ENCODE results near the gene LSM12. TPM values are rescaled to one million over a fixed set of nuclear protein-coding genes. Genes with fewer than 3 reads are reported as not detected.

Gene LSM12
- total RNA-seq, 2 experiments from 2014 or later: 61.1 to 62.8 TPM

DNA sequence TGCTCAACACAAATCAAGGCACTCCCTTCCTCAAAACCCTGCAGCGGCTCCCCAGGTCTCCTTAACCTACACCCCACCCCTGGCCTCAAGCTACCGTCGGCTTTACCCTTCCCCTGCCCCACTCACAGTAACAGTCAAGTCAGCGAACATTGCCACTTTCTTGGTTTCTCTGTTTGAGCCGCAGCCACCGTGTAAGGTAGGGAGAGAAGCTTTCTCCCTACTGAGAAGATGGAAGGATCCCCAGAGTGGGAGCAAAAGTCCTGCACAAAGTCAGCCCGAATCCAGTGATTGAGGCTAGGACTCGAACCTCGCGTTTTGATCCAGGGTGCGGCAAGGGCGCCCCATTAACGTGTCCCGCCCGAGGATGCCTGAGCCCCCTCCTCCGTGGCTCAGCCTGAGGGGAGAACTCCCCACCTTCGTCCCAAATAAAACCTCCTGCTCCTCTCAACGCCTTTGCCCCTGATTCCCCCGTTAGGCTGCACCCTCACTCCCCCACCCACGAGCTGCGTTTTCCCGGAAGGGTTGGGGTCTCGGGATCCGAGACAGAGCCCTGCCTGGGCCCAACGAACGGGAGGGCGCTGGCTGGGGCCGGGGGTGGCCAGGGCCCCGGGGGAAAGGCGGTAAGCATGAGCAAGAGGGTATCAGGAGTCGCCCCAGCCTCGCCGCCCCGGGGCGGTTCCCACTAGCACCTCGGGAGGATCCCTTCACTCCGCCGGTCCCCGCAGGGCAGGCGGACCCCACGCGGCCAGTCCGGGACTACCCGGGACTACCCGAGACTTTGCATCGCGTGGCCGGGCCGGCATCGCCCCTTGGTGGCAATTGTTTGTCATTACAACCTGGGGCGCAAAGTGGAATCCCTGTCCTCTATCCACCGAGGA, 72.0 kb downstream of the LSM12 start:
- no peaks in the 10 kb centered on the region for H3K9me3 Mint-ChIP-seq
- DNase-seq: peak; percentile 72
- H3K4me3 Mint-ChIP-seq: no peak overlapping the region
- H3K27me3 Mint-ChIP-seq: peaks cover 15% of the 10 kb centered on the region
- POLR2A ChIA-PET: no interaction called here
- no peak overlapping the region for H3K27ac Mint-ChIP-seq
- H3K4me1 Mint-ChIP-seq: no peaks in the 10 kb centered on the region
- CTCF ChIA-PET: interaction anchor here (0.6 to 4.3 kb wide), 10 partner anchors 48 to 121 kb away, joined by 3 to 30 read pairs (median 6); no protein-coding TSS in a partner anchor
- H3K36me3 Mint-ChIP-seq (ENCODE audit: low read depth): no peaks in the 10 kb centered on the region

DNA sequence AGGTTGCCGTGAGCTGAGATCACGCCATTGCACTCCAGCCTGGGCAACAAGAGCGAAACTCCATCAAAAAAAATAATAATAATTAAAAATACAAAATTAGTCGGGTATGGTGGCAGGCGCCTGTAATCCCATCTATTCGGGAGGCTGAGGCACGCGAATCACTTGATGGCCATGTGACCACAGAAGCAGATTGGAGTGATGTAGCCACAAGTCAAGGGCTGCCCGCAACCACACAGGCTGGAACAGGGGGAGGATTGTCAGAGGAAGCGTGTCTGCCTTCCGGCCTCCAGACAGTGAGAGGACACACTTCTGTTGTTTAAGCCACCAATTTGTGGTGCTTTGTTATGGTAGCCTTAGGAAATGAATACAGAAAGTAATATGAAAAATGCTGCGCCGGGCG, 73.8 kb downstream of the LSM12 start:
- Mint-ChIP-seq H3K36me3 (ENCODE audit: low read depth) (no peaks in the 10 kb centered on the region), H3K4me3 (no peak overlapping the region), H3K27me3 (peaks cover 19% of the 10 kb centered on the region), H3K27ac (no peak overlapping the region), H3K4me1 (no peaks in the 10 kb centered on the region), H3K9me3 (no peaks in the 10 kb centered on the region)
- ChIA-PET POLR2A (no interaction called here), CTCF (interaction anchor here (1.0 to 1.8 kb wide), 2 partner anchors 46 to 49 kb away, joined by 4 to 14 read pairs; no protein-coding TSS in a partner anchor)
- no peak for DNase-seq

DNA sequence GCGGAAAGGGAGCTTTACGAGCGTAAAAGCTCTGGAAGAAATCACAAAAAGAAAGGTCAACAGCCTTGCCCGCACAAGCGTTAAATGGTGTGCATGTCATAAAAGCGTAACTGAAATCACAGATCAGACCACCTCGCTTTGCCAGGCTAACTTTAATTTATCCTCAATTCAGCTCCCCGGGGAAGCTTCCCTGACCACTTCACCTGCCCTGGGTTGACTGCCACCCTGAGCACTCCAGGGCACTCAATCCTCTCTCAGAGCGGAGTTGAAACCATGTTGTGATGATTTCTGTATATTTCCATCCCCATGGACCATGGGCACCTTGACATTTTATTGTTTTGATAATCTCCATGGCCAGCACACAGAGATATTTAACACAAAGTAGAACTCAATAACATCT, 78.2 kb downstream of the LSM12 start:
- Mint-ChIP-seq H3K9me3 (no peaks in the 10 kb centered on the region), H3K36me3 (ENCODE audit: low read depth) (no peaks in the 10 kb centered on the region), H3K27ac (no peak overlapping the region), H3K27me3 (peaks cover 39% of the 10 kb centered on the region), H3K4me1 (peaks cover 16% of the 10 kb centered on the region), H3K4me3 (no peak overlapping the region)
- ChIA-PET CTCF (interaction anchor here (0.8 to 1.7 kb wide), 3 partner anchors 42 to 78 kb away, joined by 3 read pairs; no protein-coding TSS in a partner anchor), POLR2A (no interaction called here)
- DNase-seq: no peak

DNA sequence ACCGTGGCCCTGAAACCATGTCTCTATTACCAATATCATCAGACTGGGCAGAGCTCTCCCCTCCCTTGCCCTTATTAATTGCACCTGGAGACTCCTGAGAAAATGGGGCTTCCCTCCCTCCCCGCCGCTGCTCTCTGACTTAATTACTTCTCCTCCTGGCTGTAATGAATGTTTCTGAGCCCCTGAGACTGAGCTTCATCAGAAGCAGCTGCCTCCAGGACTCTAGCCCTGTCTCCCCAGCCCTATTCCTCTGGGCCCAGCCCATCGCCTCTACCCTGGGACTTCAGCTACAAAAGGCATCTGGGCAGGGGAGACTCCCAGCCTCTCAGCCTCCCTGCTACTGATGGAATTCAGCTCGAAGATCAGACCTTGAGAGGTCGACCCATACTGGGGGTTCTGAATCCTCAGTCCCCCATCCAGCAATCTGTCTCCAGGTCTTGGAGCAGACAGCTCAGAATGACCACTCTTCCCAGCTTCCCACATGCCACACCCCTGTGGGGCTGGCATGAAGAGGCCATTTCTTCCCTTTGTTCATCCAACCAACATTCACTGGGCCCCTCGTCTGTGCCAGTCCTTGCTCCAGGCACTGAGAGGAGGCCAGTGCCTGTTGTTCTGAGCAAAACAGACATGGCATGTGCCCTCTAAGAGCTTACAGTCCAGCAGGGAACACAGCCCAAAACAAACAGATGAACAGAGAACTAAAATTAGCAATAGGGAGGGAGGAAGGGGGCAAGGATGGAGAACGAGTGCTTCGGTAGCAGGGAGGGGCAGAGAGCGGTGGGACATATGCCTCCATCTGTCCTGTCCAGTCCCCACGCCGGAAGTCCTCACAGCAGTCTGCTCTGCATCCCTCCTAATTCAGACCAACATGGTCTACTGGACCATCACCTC, 79.1 kb downstream of the LSM12 start:
- H3K4me3 Mint-ChIP-seq: no peak overlapping the region
- no peaks in the 10 kb centered on the region for H3K36me3 Mint-ChIP-seq (ENCODE audit: low read depth)
- H3K9me3 Mint-ChIP-seq: no peaks in the 10 kb centered on the region
- H3K4me1 Mint-ChIP-seq: peaks cover 19% of the 10 kb centered on the region
- no peak overlapping the region for H3K27ac Mint-ChIP-seq
- ChIA-PET CTCF (interaction anchor here (0.8 to 1.7 kb wide), 4 partner anchors 41 to 77 kb away, joined by 3 to 4 read pairs (median 3); no protein-coding TSS in a partner anchor), POLR2A (no interaction called here)
- peaks cover 47% of the 10 kb centered on the region for H3K27me3 Mint-ChIP-seq
- DNase-seq: no peak

DNA sequence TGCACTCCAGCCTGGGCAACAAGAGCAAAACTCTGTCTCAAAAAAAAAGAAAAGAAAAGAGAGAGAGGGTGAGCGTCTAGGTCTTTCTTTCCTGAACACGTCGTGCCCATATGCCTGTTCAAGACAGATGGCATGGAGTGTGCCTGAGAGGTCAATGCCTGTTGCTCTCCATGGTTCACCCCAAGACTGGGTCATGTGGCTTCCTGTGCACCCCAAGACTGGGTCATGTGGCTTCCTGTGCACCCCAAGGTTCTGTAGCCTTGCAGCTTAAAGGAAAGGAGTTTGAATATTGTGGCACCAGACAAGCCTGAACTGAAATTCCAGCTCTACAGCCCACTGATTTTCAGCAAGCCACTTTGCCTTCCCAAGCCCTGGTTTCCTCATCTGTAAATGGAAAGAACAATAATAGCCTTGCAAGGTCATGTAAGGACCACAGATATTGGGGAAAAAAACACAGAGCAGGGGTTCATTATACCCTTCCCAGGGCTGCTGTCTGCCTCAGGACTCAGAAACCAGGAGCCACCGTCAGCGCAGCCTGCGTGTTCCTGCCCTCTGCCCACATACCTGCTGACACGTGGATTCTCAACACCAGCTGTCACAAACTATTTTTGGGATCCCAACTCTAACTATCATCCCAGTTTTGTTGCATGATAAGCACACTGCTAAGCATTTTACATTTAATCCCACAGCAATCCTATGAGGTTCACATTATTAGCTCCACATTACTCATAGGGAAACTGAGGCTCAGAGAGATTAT, 80.1 kb downstream of the LSM12 start:
- Mint-ChIP-seq H3K9me3 (no peaks in the 10 kb centered on the region), H3K4me1 (peaks cover 20% of the 10 kb centered on the region), H3K4me3 (no peak overlapping the region), H3K27me3 (peaks cover 56% of the 10 kb centered on the region), H3K36me3 (ENCODE audit: low read depth) (no peaks in the 10 kb centered on the region), H3K27ac (no peak overlapping the region)
- peak; percentile 19 for DNase-seq
- CTCF ChIA-PET: interaction anchor here (1.1 to 1.7 kb wide), 3 partner anchors 42 to 58 kb away, joined by 3 to 4 read pairs (median 3); no protein-coding TSS in a partner anchor
- POLR2A ChIA-PET: no interaction called here

DNA sequence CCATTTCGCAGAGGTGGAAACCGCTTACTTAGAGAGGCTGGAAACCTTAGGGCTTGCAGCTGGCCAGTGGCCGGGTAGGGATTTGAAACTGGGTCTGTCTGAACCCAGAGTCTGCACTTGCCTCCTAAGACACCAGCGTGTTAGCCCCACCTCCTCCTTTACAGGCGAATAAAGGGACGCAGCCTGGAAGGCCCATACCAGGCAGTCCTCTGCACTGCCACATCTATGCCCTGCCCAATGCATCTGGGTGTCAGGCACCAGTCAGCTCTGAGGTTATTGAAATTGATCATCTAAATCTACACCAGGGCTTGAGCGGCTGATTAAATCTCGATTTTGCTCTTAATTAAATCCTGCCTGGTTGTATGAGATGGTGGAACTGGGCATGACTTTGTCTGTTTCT, 82.0 kb downstream of the LSM12 start:
- no peak for DNase-seq
- H3K27ac Mint-ChIP-seq: no peak overlapping the region
- H3K9me3 Mint-ChIP-seq: no peaks in the 10 kb centered on the region
- peaks cover 64% of the 10 kb centered on the region for H3K27me3 Mint-ChIP-seq
- no peaks in the 10 kb centered on the region for H3K36me3 Mint-ChIP-seq (ENCODE audit: low read depth)
- CTCF ChIA-PET: interaction anchor here (0.9 kb wide), 1 partner anchor 13 kb away, joined by 3 read pairs; no protein-coding TSS in a partner anchor
- POLR2A ChIA-PET: no interaction called here
- H3K4me3 Mint-ChIP-seq: no peak overlapping the region
- H3K4me1 Mint-ChIP-seq: peaks cover 20% of the 10 kb centered on the region

Other genes starting within 250 kb of the LSM12 start
- not detected for gene MPP3, start 233.5 kb downstream of the LSM12 start, total RNA-seq
- not detected for gene CD300LG, start 219.5 kb downstream of the LSM12 start, total RNA-seq
- gene MPP2, start 159.1 kb downstream of the LSM12 start, total RNA-seq: under 1 TPM; 0.48 to 0.65 TPM
- not detected for gene PPY, start 124.2 kb downstream of the LSM12 start, total RNA-seq
- gene PYY, start 112.7 kb downstream of the LSM12 start, total RNA-seq: not detected
- 1 to 10 TPM; 1.5 TPM for gene NAGS, start 62.0 kb downstream of the LSM12 start, total RNA-seq
- gene TMEM101, start 51.7 kb downstream of the LSM12 start, total RNA-seq: 10 to 100 TPM; 32.2 to 35.5 TPM
- gene G6PC3, start 4.1 kb upstream of the LSM12 start, total RNA-seq: 10 to 100 TPM; 19.3 to 19.9 TPM
- 10 to 100 TPM; 42.2 to 42.7 TPM for gene HDAC5, start 57.0 kb upstream of the LSM12 start, total RNA-seq
- 10 to 100 TPM; 13.4 to 13.5 TPM for gene HROB, start 75.3 kb upstream of the LSM12 start, total RNA-seq
- gene ASB16, start 104.0 kb upstream of the LSM12 start, total RNA-seq: under 1 TPM in 1 of 2 experiments, not detected in 1; 0.38 TPM
- gene TMUB2, start 120.3 kb upstream of the LSM12 start, total RNA-seq: 10 to 100 TPM; 42.2 to 42.7 TPM
- gene ATXN7L3, start 133.2 kb upstream of the LSM12 start, total RNA-seq: 100 to 1,000 TPM; 106 to 107 TPM
- 100 to 1,000 TPM; 107 to 110 TPM for gene UBTF, start 153.0 kb upstream of the LSM12 start, total RNA-seq
- not detected for gene SLC4A1, start 201.5 kb upstream of the LSM12 start, total RNA-seq
- under 1 TPM in 1 of 2 experiments, not detected in 1; 0.28 TPM for gene RUNDC3A, start 241.9 kb upstream of the LSM12 start, total RNA-seq

All from activated CD4-positive, alpha-beta memory T cell treated with anti-CD3 and anti-CD28 coated beads, Interleukin-2, amount 10 ng/mL, durations not matched to agents 7 days and 5 days (primary cell).